IMR-90 (cell line): ENCODE data around the gene MPZL1.

ENCODE experiments used
- BHLHE40 ChIP-seq: fragments of 150-350 bp; IDR thresholded peaks from 2 replicates; pipeline ENCODE4 v1.6.1; 2016; ENCODE audit warnings: mild to moderate bottlenecking, low read depth, low read length
- CEBPB ChIP-seq: IDR thresholded peaks from 2 replicates; pipeline ENCODE4 v1.6.1; 2012; ENCODE audit warnings: low read depth, low read length, improper control_type of control experiment
- CHD1 ChIP-seq: IDR thresholded peaks from 2 replicates; pipeline ENCODE4 v1.6.1; 2012; ENCODE audit warnings: low read depth, low read length, improper control_type of control experiment
- CTCF ChIP-seq: conservative IDR thresholded peaks from 2 replicates; pipeline ENCODE4 v1.5.1; 2012; ENCODE audit warnings: mild to moderate bottlenecking, low read depth, low read length, improper control_type of control experiment
- ELK1 ChIP-seq: fragments of 150-350 bp; IDR thresholded peaks from 2 replicates; pipeline ENCODE4 v1.6.1; 2016; ENCODE audit warnings: low read depth, mild to moderate bottlenecking, low read length, moderate library complexity, borderline replicate concordance
- FOS ChIP-seq: fragments of 150-350 bp; IDR thresholded peaks from 2 replicates; pipeline ENCODE4 v1.6.1; 2016; ENCODE audit warnings: low read depth, low read length
- MAFK ChIP-seq: IDR thresholded peaks from 2 replicates; pipeline ENCODE4 v1.6.1; 2012; ENCODE audit warnings: low read depth, low read length, improper control_type of control experiment
- MAZ ChIP-seq: IDR thresholded peaks from 2 replicates; pipeline ENCODE4 v1.6.1; 2012; ENCODE audit warnings: low read depth, mild to moderate bottlenecking, low read length, improper control_type of control experiment, moderate library complexity, borderline replicate concordance
- MXI1 ChIP-seq: IDR thresholded peaks from 2 replicates; pipeline ENCODE4 v1.6.1; 2012; ENCODE audit warnings: low read depth, mild to moderate bottlenecking, low read length, moderate library complexity, borderline replicate concordance
- POLR2A ChIP-seq: IDR thresholded peaks from 2 replicates; pipeline ENCODE4 v1.6.1; 2012; ENCODE audit warnings: mild to moderate bottlenecking, low read depth, low read length
- RAD21 ChIP-seq: IDR thresholded peaks from 2 replicates; pipeline ENCODE4 v1.6.1; 2012; ENCODE audit warnings: low read length, improper control_type of control experiment
- RFX5 ChIP-seq: IDR thresholded peaks from 2 replicates; pipeline ENCODE4 v1.8.0; 2012; ENCODE audit warnings: low read depth, mild to moderate bottlenecking, low read length, moderate library complexity
- SMC3 ChIP-seq: fragments of 150-350 bp; IDR thresholded peaks from 2 replicates; pipeline ENCODE4 v1.6.1; 2016; ENCODE audit warnings: low read depth, mild to moderate bottlenecking, antibody characterized with exemption, low read length, moderate library complexity
- TF ChIP-seq, protein P1 (sequence below): fragments of 150-350 bp; IDR thresholded peaks from 2 replicates; pipeline ENCODE4 v1.6.1; 2017; ENCODE audit warnings: mild to moderate bottlenecking, antibody characterized with exemption, low read length, low read depth

- TF ChIP-seq CTCF (no peak), BHLHE40 (0 out of 2 replicates have a peak, but pooled peaks have one; percentile 23), MXI1 (peak; percentile 77; the same call in 1 of the 2 replicates), MAZ (peak; percentile 8; the same call in 1 of the 2 replicates), RAD21 (no peak), SMC3 (no peak), ELK1 (no peak), POLR2A (peak; percentile 71), CEBPB (no peak), CHD1 (no peak; the same call in 1 of the 2 replicates), FOS (peak; percentile 91), MAFK (no peak), RFX5 (no peak)
- TF ChIP-seq, protein P1, sequence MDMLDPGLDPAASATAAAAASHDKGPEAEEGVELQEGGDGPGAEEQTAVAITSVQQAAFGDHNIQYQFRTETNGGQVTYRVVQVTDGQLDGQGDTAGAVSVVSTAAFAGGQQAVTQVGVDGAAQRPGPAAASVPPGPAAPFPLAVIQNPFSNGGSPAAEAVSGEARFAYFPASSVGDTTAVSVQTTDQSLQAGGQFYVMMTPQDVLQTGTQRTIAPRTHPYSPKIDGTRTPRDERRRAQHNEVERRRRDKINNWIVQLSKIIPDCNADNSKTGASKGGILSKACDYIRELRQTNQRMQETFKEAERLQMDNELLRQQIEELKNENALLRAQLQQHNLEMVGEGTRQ, result no peak
Measured at GRCh38 chr1:167714439-167715156, 7.2 kb upstream of the MPZL1 start.
